OCI-LY7 (cell line): ENCODE data around the gene VWDE. TPM values are rescaled to one million over a fixed set of nuclear protein-coding genes. Genes with fewer than 3 reads are reported as not detected.

Experiments
- BruUV-seq: library from RNA; stranded (reverse); fragments of 400-500 nt; replicated peaks from 2 replicates; lab custom pipeline; 2021; lab: Mats Ljungman, UMichigan
- CTCF ChIA-PET: fragments of 300-600 bp; sonication (Branson Sonifier 250); formaldehyde crosslinking; loops from one replicate; lab custom pipeline; 2022; ENCODE audit warnings: antibody characterized with exemption; ENCODE audit not compliant: unreplicated experiment; lab: Charles Lee
- POLR2A ChIA-PET: fragments of 300-600 bp; sonication (Branson Sonifier 250); formaldehyde crosslinking; loops from one replicate; lab custom pipeline; 2022; ENCODE audit warnings: antibody characterized with exemption; lab: Charles Lee
- DNase-seq: peaks from one replicate; pipeline ENCODE4 v3.0.0-alpha.2; 2015; ENCODE audit warnings: low spot score
- H2AFZ ChIP-seq: fragments of 200-600 bp; sonication (generic), shearing (Covaris generic); 2 replicates; pipeline ENCODE4 v1.6.1; 2014; ENCODE audit warnings: mild to moderate bottlenecking, antibody characterized with exemption, low read length, moderate library complexity
- H3K27ac ChIP-seq: fragments of 200-600 bp; sonication (generic); 2 replicates; pipeline ENCODE4 v1.5.1; 2014; ENCODE audit warnings: mixed run types, low read depth, mild to moderate bottlenecking, moderate library complexity, low read length, inconsistent platforms; ENCODE audit not compliant: poor library complexity, severe bottlenecking
- H3K36me3 ChIP-seq: fragments of 200-600 bp; sonication (generic); 2 replicates; pipeline ENCODE4 v1.6.1; 2014; ENCODE audit warnings: mild to moderate bottlenecking, antibody characterized with exemption, low read length, moderate library complexity, mixed read lengths; ENCODE audit not compliant: insufficient read depth
- H3K4me1 ChIP-seq: fragments of 200-600 bp; sonication (generic); 2 replicates; pipeline ENCODE4 v1.5.1; 2014; ENCODE audit warnings: mild to moderate bottlenecking, low read length; ENCODE audit not compliant: insufficient read depth, poor library complexity, severe bottlenecking
- H3K4me2 ChIP-seq: fragments of 200-600 bp; sonication (generic); 2 replicates; pipeline ENCODE4 v1.6.1; 2014; ENCODE audit warnings: mild to moderate bottlenecking, low read length
- H3K4me3 ChIP-seq: fragments of 200-600 bp; sonication (generic); 2 replicates; pipeline ENCODE4 v1.5.1; 2014; ENCODE audit warnings: mild to moderate bottlenecking, low read depth, low read length; ENCODE audit not compliant: poor library complexity, severe bottlenecking
- H3K79me2 ChIP-seq: fragments of 200-600 bp; sonication (generic); 2 replicates; pipeline ENCODE4 v1.6.1; 2016; ENCODE audit warnings: low read depth, mild to moderate bottlenecking, low read length, moderate library complexity, mixed read lengths; ENCODE audit not compliant: insufficient read depth
- H3K9me2 ChIP-seq: fragments of 200-600 bp; sonication (generic); 2 replicates; pipeline ENCODE4 v1.6.1; 2016; ENCODE audit warnings: mild to moderate bottlenecking, low read length, mixed read lengths; ENCODE audit not compliant: insufficient read depth
- H3K9me3 ChIP-seq: fragments of 200-600 bp; sonication (generic); 2 replicates; pipeline ENCODE4 v1.6.1; 2014; ENCODE audit warnings: mild to moderate bottlenecking, mixed run types, low read length, mixed read lengths
- H4K20me1 ChIP-seq: fragments of 200-600 bp; sonication (generic); 2 replicates; pipeline ENCODE4 v1.6.1; 2014; ENCODE audit warnings: mild to moderate bottlenecking, antibody characterized with exemption, low read length, moderate library complexity, mixed read lengths; ENCODE audit not compliant: insufficient read depth
- EZH2phosphoT487 ChIP-seq: fragments of 200-600 bp; sonication (generic); IDR thresholded peaks from 2 replicates; pipeline ENCODE4 v1.6.1; 2018; ENCODE audit warnings: low read depth, borderline replicate concordance, mild to moderate bottlenecking, mixed run types, antibody characterized with exemption, low read length, moderate library complexity, mixed read lengths
- intact Hi-C: fragments of 100-400 bp; cut with micrococcal nuclease; formaldehyde crosslinking; loops from one replicate; pipeline ENCODE4 v1.10.0; 2022; ENCODE audit not compliant: unreplicated experiment
- total RNA-seq, 2 experiments: library from RNA; depleted of rRNA in 1 of 2; stranded (reverse); fragments of >200 nt in 1 of 2; shearing (Covaris generic) in 1 of 2; gene quantifications; 2 replicates each; pipeline ENCODE4 v1.2.3, GENCODE V29; 2014 to 2022
- TF ChIP-seq, protein P1 (sequence below): fragments of 200-600 bp; sonication (generic); conservative IDR thresholded peaks from 2 replicates; pipeline ENCODE4 v1.5.1; 2014; ENCODE audit warnings: mild to moderate bottlenecking, antibody characterized with exemption, low read length, moderate library complexity, mixed read lengths

The VWDE gene
- total RNA-seq, 2 experiments from 2014 or later: not detected

DNA sequence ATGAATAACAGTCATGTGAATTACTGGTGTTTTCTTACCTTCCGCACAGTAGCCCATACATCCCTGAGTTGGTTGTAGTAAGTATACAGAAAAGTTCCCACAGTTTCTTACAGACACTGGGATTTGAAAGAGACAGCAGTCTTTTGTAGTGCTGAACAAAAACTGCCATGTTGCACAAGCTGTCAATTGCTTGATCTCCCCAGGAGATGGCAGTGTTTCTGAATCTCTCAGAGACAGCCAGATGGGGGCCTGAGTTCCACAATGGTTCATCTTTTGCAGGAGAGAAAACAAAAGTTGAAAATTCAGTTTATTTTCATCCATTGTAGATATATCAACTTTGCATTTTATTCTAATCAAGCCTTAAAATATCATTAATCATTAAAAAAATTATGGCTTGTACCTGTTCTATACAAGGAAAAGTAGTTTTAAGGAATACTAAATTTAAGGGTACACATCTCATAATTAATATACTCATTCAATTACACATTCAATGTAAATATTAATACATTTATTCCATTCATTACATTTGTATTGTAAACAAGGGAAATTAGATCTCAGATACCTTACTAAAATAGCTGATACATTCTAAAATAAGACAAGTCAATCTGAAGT lies 14.5 kb downstream of the VWDE start:
- intact Hi-C loops: no loop called here
- no peaks in the 10 kb centered on the region for H3K9me3 ChIP-seq
- ChIA-PET POLR2A (interaction anchor here (0.6 kb wide), 1 partner anchor 187 kb away, joined by 3 read pairs; no protein-coding TSS in a partner anchor), CTCF (interaction anchor here (0.6 kb wide), 1 partner anchor 45 kb away, joined by 3 read pairs; no protein-coding TSS in a partner anchor)
- no peaks in the 10 kb centered on the region for H3K4me1 ChIP-seq
- H3K4me3 ChIP-seq: no peak overlapping the region
- H3K9me2 ChIP-seq: no peaks in the 10 kb centered on the region
- H3K27ac ChIP-seq: no peak overlapping the region
- H2AFZ ChIP-seq: no peak overlapping the region
- no peak overlapping the region for H3K4me2 ChIP-seq
- H3K79me2 ChIP-seq: no peaks in the 10 kb centered on the region
- TF ChIP-seq, protein P1, sequence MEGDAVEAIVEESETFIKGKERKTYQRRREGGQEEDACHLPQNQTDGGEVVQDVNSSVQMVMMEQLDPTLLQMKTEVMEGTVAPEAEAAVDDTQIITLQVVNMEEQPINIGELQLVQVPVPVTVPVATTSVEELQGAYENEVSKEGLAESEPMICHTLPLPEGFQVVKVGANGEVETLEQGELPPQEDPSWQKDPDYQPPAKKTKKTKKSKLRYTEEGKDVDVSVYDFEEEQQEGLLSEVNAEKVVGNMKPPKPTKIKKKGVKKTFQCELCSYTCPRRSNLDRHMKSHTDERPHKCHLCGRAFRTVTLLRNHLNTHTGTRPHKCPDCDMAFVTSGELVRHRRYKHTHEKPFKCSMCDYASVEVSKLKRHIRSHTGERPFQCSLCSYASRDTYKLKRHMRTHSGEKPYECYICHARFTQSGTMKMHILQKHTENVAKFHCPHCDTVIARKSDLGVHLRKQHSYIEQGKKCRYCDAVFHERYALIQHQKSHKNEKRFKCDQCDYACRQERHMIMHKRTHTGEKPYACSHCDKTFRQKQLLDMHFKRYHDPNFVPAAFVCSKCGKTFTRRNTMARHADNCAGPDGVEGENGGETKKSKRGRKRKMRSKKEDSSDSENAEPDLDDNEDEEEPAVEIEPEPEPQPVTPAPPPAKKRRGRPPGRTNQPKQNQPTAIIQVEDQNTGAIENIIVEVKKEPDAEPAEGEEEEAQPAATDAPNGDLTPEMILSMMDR: peak; percentile 91
- TF ChIP-seq EZH2phosphoT487: no peak
- peak; percentile 55 for DNase-seq
- no peaks in the 10 kb centered on the region for H4K20me1 ChIP-seq
- H3K36me3 ChIP-seq: no peaks in the 10 kb centered on the region
- no TSS peak for BruUV-seq

DNA sequence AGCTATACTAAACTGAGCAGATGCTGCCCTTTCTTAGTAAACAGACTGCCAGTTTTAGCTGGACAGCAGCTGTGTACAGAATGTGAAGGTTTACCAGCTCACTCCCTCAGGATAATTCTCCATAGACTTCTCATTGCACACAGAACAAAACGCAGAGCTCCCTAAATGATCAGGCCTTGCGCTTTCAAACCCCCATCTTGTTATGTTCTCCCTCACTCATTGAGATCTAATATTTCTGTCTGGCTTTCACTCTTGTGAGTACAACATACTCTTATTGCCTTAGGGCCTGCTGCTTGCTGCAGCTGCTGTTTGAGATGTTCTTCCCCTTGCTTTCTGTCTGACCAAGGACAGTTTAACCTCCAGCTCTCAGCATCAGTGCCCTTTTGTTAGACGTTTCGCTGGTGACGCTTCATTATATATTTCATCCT lies 17.3 kb downstream of the VWDE start:
- H3K4me3 ChIP-seq: no peak overlapping the region
- H3K27ac ChIP-seq: no peak overlapping the region
- TF ChIP-seq EZH2phosphoT487: no peak
- TF ChIP-seq, protein P1: no peak
- H3K79me2 ChIP-seq: no peaks in the 10 kb centered on the region
- DNase-seq: no peak
- CTCF ChIA-PET: no interaction called here
- POLR2A ChIA-PET: no interaction called here
- no TSS peak for BruUV-seq
- no peaks in the 10 kb centered on the region for H3K36me3 ChIP-seq
- no peaks in the 10 kb centered on the region for H3K9me3 ChIP-seq
- intact Hi-C loops: no loop called here
- no peaks in the 10 kb centered on the region for H4K20me1 ChIP-seq
- H3K4me1 ChIP-seq: no peaks in the 10 kb centered on the region
- no peak overlapping the region for H2AFZ ChIP-seq
- H3K4me2 ChIP-seq: no peak overlapping the region
- no peaks in the 10 kb centered on the region for H3K9me2 ChIP-seq

DNA sequence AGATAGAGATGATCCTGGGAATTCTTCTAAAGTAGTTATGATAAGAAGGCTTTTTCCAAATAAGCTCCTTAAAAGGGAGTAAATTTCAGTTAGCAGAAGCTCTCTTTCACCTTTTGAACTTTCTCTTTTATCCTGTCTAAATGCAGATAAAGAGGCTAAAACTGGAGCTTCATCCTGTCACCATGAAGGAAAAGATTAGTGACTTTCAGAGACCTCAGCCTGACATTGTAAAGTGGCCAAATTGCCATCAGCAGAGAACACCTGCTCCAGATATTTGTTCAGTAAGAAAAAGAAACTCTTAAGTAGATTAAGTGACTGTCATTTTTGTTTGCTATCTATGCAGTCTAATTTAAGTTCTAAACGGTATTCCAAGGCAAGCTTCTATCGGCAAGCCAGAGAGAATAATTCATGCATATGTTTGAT lies 18.3 kb downstream of the VWDE start:
- H3K4me1 ChIP-seq: no peaks in the 10 kb centered on the region
- no peaks in the 10 kb centered on the region for H3K9me2 ChIP-seq
- POLR2A ChIA-PET: interaction anchor here (0.7 kb wide), 1 partner anchor 576 kb away, joined by 3 read pairs; no protein-coding TSS in a partner anchor
- no peaks in the 10 kb centered on the region for H3K79me2 ChIP-seq
- CTCF ChIA-PET: no interaction called here
- no peak overlapping the region for H3K27ac ChIP-seq
- BruUV-seq: no TSS peak
- H2AFZ ChIP-seq: no peak overlapping the region
- no peaks in the 10 kb centered on the region for H3K9me3 ChIP-seq
- H3K4me3 ChIP-seq: no peak overlapping the region
- no peaks in the 10 kb centered on the region for H4K20me1 ChIP-seq
- H3K36me3 ChIP-seq: no peaks in the 10 kb centered on the region
- H3K4me2 ChIP-seq: no peak overlapping the region
- no peak for TF ChIP-seq EZH2phosphoT487
- TF ChIP-seq, protein P1: no peak
- DNase-seq: no peak
- intact Hi-C loops: no loop called here
